Measurements from ENCODE around the gene MIF4GD.

DNA sequence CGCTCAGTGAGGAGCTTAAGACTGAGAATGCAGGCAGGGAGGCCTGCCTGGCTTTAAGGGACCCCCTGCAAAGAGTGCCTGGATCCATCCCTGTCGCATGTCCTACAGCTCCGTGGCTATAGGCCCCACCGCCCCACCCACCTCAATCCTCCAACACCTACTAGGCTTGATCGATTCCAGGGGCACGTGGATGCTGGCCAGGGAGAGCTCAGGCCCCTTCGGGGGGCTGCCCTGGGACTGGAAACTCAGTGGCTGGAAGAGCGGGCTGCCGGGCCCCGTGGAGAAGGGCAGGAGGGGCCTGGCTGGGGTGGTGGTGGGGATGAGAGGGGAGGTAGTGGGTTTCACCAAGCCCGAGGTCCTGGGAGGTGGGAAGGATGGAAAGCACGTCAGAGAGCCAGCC is 31.8 kb downstream of the MIF4GD start:
- TF ChIP-seq POLR2A (IDR thresholded peaks at IDR 0.05; ENCODE audit: low read depth) (no peak), POLR2AphosphoS5 (IDR thresholded peaks at IDR 0.05) (no peak), EP300 (IDR thresholded peaks at IDR 0.05) (no peak)
- TF ChIP-seq, protein P1, sequence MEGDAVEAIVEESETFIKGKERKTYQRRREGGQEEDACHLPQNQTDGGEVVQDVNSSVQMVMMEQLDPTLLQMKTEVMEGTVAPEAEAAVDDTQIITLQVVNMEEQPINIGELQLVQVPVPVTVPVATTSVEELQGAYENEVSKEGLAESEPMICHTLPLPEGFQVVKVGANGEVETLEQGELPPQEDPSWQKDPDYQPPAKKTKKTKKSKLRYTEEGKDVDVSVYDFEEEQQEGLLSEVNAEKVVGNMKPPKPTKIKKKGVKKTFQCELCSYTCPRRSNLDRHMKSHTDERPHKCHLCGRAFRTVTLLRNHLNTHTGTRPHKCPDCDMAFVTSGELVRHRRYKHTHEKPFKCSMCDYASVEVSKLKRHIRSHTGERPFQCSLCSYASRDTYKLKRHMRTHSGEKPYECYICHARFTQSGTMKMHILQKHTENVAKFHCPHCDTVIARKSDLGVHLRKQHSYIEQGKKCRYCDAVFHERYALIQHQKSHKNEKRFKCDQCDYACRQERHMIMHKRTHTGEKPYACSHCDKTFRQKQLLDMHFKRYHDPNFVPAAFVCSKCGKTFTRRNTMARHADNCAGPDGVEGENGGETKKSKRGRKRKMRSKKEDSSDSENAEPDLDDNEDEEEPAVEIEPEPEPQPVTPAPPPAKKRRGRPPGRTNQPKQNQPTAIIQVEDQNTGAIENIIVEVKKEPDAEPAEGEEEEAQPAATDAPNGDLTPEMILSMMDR (IDR thresholded peaks at IDR 0.05), result no peak
